ENCODE data around the gene TAAR8.
"Not testable (repeated sequence)": the region's sequence is repeated elsewhere in the genome, so short reads cannot be mapped to it uniquely, and the experiment has no call there.

The TAAR8 gene

DNA sequence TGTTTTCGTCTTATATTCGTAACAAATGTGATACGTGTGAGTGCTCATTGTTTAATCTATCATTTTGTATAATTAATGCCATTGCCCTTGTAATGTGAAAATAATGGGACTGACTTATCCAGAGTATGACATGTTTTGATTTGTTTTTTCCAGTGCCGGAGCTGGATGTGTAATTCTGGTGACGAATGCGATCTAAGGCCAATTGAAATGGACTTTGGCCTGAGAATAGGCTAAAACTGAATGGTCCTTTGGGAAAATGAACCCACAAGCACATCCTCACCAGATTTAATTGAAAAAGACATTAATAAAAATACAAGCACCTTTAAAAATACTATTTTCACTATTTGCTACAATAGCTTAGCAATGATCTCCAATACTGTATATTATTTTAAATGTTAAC is 43.7 kb downstream of the TAAR8 start:
- ChIA-PET CTCF (interaction anchor here (0.6 to 1.4 kb wide), 7 partner anchors 19 to 901 kb away, joined by 3 to 6 read pairs (median 3); no protein-coding TSS in a partner anchor), POLR2A (no interaction called here)
- no peak for TF ChIP-seq PRDM1 (tag by site-specific recombination; IDR thresholded peaks at IDR 0.05)
- TF ChIP-seq ZNF830 (tag by site-specific recombination; IDR thresholded peaks at IDR 0.05; ENCODE audit: low read depth), result no peak
- TF ChIP-seq, protein P1, sequence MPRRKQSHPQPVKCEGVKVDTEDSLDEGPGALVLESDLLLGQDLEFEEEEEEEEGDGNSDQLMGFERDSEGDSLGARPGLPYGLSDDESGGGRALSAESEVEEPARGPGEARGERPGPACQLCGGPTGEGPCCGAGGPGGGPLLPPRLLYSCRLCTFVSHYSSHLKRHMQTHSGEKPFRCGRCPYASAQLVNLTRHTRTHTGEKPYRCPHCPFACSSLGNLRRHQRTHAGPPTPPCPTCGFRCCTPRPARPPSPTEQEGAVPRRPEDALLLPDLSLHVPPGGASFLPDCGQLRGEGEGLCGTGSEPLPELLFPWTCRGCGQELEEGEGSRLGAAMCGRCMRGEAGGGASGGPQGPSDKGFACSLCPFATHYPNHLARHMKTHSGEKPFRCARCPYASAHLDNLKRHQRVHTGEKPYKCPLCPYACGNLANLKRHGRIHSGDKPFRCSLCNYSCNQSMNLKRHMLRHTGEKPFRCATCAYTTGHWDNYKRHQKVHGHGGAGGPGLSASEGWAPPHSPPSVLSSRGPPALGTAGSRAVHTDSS (tag by site-specific recombination; IDR thresholded peaks at IDR 0.05), result no peak
- TF ChIP-seq ZNF24 (tag by site-specific recombination; IDR thresholded peaks at IDR 0.05), result no peak
- no peak for TF ChIP-seq ZNF571 (tag by site-specific recombination; IDR thresholded peaks at IDR 0.05)
- no peak for TF ChIP-seq ZNF324 (tag by site-specific recombination; IDR thresholded peaks at IDR 0.05)
- TF ChIP-seq, protein P2, sequence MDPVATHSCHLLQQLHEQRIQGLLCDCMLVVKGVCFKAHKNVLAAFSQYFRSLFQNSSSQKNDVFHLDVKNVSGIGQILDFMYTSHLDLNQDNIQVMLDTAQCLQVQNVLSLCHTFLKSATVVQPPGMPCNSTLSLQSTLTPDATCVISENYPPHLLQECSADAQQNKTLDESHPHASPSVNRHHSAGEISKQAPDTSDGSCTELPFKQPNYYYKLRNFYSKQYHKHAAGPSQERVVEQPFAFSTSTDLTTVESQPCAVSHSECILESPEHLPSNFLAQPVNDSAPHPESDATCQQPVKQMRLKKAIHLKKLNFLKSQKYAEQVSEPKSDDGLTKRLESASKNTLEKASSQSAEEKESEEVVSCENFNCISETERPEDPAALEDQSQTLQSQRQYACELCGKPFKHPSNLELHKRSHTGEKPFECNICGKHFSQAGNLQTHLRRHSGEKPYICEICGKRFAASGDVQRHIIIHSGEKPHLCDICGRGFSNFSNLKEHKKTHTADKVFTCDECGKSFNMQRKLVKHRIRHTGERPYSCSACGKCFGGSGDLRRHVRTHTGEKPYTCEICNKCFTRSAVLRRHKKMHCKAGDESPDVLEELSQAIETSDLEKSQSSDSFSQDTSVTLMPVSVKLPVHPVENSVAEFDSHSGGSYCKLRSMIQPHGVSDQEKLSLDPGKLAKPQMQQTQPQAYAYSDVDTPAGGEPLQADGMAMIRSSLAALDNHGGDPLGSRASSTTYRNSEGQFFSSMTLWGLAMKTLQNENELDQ (tag by site-specific recombination; IDR thresholded peaks at IDR 0.05; ENCODE audit: low read depth), result no peak
- no peak for TF ChIP-seq ZNF670 (tag by site-specific recombination; IDR thresholded peaks at IDR 0.05; ENCODE audit: low read depth)
- TF ChIP-seq, protein P3, sequence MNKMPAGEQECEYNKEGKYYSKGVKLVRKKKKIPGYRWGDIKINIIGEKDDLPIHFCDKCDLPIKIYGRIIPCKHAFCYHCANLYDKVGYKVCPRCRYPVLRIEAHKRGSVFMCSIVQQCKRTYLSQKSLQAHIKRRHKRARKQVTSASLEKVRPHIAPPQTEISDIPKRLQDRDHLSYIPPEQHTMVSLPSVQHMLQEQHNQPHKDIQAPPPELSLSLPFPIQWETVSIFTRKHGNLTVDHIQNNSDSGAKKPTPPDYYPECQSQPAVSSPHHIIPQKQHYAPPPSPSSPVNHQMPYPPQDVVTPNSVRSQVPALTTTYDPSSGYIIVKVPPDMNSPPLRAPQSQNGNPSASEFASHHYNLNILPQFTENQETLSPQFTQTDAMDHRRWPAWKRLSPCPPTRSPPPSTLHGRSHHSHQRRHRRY (tag by site-specific recombination; IDR thresholded peaks at IDR 0.05), result no peak
- no peaks in the 10 kb centered on the region; the same call in 1 of the 2 replicates for H3K9me3 ChIP-seq (ENCODE audit: control insufficient read depth, insufficient read depth, low read depth, low read length)
- no peak overlapping the region for H3K4me3 ChIP-seq (ENCODE audit: low read depth, low read length)
- H3K4me1 ChIP-seq (ENCODE audit: control insufficient read depth, insufficient read depth, low read length), result no peaks in the 10 kb centered on the region
- no peaks in the 10 kb centered on the region for H3K36me3 ChIP-seq (ENCODE audit: control insufficient read depth in 2 of 2, insufficient read depth in 1 of 2, low read length in 2 of 2)
- no peak overlapping the region for H3K27ac ChIP-seq (ENCODE audit: extremely low read depth, low read depth, low read length)

DNA sequence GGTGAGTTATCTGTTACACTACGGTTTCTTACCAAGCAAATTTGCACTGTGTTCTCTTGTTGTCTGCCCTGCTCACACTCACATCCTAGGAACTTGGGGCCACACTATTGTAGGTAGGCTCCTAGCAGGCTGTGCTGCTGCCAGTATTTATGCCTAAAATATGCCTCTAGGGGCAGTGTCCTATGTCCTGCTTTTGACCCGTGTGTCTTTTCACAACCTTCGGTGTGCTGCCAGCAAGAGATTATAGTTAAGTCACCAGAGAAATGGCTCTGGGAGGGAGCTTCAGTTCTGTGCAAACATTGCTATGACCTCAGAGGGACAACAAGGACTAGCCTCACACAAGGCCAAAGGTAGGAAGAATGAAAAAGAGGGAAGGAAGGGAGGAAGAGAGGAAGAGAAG is 46.0 kb downstream of the TAAR8 start:
- Histone ChIP-seq H3K4me1 (ENCODE audit: control insufficient read depth, insufficient read depth, low read length) (peaks cover 7% of the 10 kb centered on the region; the same call in 1 of the 2 replicates), H3K9me3 (ENCODE audit: control insufficient read depth, insufficient read depth, low read depth, low read length) (no peaks in the 10 kb centered on the region; the same call in 1 of the 2 replicates), H3K36me3 (ENCODE audit: control insufficient read depth in 2 of 2, insufficient read depth in 1 of 2, low read length in 2 of 2) (no peaks in the 10 kb centered on the region), H3K4me3 (ENCODE audit: low read depth, low read length) (no peak overlapping the region), H3K27ac (ENCODE audit: extremely low read depth, low read depth, low read length) (no peak overlapping the region)
- TF ChIP-seq FEZF1 (tag by site-specific recombination; IDR thresholded peaks at IDR 0.05) (0 out of 2 replicates have a peak, but pooled peaks have one; percentile 6), TRIM28 (IDR thresholded peaks at IDR 0.05; ENCODE audit: borderline replicate concordance, low read length) (peak; percentile 95), ZNF768 (tag by site-specific recombination; IDR thresholded peaks at IDR 0.05) (no peak)
- ChIA-PET CTCF (interaction anchor here (0.6 to 2.1 kb wide), 9 partner anchors 8 to 319 kb away, joined by 3 to 10 read pairs (median 3); partner anchors contain the start of gene TAAR6), POLR2A (no interaction called here)

DNA sequence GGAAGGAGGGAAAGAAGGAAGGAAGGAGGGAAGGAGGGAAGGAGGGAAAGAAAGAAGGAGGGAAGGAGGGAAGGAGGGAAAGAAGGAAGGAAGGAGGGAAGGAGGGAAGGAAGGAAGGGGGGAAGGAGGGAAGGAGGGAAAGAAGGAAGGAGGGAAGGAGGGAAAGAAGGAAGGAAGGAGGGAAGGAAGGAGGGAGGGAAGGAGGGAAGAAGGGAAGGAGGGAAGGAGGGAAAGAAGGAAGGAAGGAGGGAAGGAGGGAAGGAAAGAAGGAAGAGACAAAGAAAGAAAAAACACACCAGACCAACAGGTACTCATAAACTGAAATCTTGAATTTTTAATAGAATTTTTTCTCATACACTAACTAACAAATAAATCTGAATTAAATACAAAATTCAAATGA is 48.4 kb downstream of the TAAR8 start:
- H3K4me3 ChIP-seq (ENCODE audit: low read depth, low read length); H3K27ac ChIP-seq (ENCODE audit: extremely low read depth, low read depth, low read length); H3K36me3 ChIP-seq (ENCODE audit: control insufficient read depth in 2 of 2, insufficient read depth in 1 of 2, low read length in 2 of 2); POLR2A ChIA-PET; H3K4me1 ChIP-seq (ENCODE audit: control insufficient read depth, insufficient read depth, low read length); H3K9me3 ChIP-seq (ENCODE audit: control insufficient read depth, insufficient read depth, low read depth, low read length): not testable (repeated sequence)
- TF ChIP-seq ZNF366 (tag by site-specific recombination; conservative IDR thresholded peaks at IDR 0.05), result peak; percentile 85
- CTCF ChIA-PET, result interaction anchor here (0.8 kb wide), 1 partner anchor 70 kb away, joined by 3 read pairs; no protein-coding TSS in a partner anchor

Data from HEK293 (cell line).